ENCODE data around the gene PLCH2. TPM values are rescaled to one million over a fixed set of nuclear protein-coding genes. Genes with fewer than 3 reads are reported as not detected.
A peak's percentile ranks its signal among the peaks of the same experiment; 100 is the strongest.

The PLCH2 gene
- total RNA-seq, 1 donor from 2014 or later, result not detected

DNA sequence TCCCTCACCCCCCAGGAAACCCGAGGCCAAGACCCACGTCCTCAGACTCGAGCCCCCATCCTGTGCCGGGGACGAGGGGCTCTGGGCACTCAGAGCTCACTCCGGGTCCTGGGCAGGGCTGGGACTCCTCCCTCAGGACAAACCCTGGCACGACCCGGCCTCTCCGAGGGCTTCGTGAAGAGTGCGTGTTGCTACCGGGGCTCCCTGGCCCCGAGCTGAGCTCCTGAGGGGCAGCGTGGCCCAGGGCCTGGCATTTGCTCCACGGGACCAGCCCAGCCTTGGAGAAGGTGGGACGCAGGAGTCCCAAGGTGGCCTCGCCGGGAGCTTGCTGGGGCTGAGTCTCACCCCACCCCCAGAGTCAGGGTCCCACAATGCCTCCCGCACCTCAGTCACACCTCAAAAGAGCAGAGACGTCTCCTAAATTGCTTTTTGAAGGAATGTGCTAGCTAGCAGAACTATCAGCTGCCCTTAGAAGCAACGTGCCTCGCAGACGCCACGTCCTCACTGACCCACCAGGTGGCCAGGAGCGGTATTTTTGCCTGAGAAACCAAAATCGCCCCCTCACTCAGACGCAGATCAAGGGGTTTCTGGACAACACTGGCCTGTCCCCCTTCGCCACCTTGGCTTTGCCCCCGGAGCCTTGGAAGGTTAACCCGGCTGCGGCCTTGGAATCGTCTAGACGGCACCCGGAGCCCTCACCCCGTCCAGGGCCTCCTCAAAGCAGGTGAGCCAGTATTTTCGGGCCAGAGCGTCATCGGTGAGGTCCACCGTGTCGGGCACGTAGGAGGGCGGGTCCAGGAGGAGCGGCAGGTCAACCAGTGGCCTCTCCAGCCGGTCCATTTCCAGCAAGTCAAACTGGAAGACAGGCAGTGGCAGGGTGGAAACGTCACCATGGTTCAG, 39.0 kb downstream of the PLCH2 start:
- no peak for DNase-seq (ENCODE audit: low spot score, unreplicated experiment)

DNA sequence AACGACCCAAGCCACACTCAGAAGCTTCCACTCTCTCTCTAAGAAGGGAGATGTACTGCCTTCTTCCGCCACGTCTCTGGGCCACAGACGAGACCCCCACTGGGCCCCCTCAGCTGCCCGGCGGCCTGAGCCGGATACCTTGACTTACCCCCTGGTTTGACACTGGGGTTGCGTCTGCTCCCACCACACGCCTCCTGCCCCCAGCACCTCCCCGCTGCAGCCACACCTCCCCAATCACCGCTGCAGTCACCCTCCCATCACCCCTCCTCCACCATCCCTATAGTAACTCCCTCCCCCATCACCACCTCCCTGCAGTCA, 39.6 kb downstream of the PLCH2 start:
- Mint-ChIP-seq H3K4me3 (ENCODE audit: low read depth) (no peak overlapping the region), H3K27ac (no peak overlapping the region), H3K4me1 (ENCODE audit: low read depth) (no peaks in the 10 kb centered on the region), H3K9me3 (ENCODE audit: low read depth) (no peaks in the 10 kb centered on the region), H3K27me3 (no peaks in the 10 kb centered on the region), H3K36me3 (ENCODE audit: insufficient read depth) (peaks cover 6% of the 10 kb centered on the region)
- DNase-seq (ENCODE audit: low spot score, unreplicated experiment), result no peak
- TF ChIP-seq, protein P1, sequence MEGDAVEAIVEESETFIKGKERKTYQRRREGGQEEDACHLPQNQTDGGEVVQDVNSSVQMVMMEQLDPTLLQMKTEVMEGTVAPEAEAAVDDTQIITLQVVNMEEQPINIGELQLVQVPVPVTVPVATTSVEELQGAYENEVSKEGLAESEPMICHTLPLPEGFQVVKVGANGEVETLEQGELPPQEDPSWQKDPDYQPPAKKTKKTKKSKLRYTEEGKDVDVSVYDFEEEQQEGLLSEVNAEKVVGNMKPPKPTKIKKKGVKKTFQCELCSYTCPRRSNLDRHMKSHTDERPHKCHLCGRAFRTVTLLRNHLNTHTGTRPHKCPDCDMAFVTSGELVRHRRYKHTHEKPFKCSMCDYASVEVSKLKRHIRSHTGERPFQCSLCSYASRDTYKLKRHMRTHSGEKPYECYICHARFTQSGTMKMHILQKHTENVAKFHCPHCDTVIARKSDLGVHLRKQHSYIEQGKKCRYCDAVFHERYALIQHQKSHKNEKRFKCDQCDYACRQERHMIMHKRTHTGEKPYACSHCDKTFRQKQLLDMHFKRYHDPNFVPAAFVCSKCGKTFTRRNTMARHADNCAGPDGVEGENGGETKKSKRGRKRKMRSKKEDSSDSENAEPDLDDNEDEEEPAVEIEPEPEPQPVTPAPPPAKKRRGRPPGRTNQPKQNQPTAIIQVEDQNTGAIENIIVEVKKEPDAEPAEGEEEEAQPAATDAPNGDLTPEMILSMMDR (IDR thresholded peaks at IDR 0.05; ENCODE audit: unreplicated experiment), result no peak

More for the DNA sequence above, 39.0 kb downstream of the PLCH2 start:
- Mint-ChIP-seq H3K27ac (no peak overlapping the region), H3K36me3 (ENCODE audit: insufficient read depth) (peaks cover 5% of the 10 kb centered on the region), H3K4me3 (ENCODE audit: low read depth) (no peak overlapping the region), H3K4me1 (ENCODE audit: low read depth) (no peaks in the 10 kb centered on the region), H3K9me3 (ENCODE audit: low read depth) (no peaks in the 10 kb centered on the region), H3K27me3 (no peaks in the 10 kb centered on the region)
- TF ChIP-seq, protein P1 (IDR thresholded peaks at IDR 0.05; ENCODE audit: unreplicated experiment), result peak; percentile 25

DNA sequence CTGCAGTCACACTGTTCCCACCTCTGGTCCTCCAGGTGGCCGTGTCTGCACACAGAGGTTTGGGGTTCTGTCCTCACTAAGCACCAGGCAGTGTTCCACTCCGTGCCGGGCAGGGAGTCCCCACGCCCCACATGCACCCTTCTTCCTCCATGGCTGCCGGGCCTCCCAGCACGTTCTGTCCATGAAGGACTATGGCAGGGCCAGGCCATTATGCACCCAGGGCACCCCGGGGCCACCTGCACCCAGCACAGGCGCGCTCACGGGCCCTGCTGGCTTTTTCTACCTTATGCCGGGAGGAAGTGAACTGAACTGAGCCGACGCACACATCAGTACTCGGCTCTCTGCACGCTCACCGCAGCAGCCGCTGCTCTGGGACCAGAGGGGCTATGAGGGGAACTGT, 40.0 kb downstream of the PLCH2 start:
- no peak for DNase-seq (ENCODE audit: low spot score, unreplicated experiment)
- no peaks in the 10 kb centered on the region for H3K4me1 Mint-ChIP-seq (ENCODE audit: low read depth)
- H3K9me3 Mint-ChIP-seq (ENCODE audit: low read depth), result no peaks in the 10 kb centered on the region
- no peak overlapping the region for H3K4me3 Mint-ChIP-seq (ENCODE audit: low read depth)
- peaks cover 6% of the 10 kb centered on the region for H3K36me3 Mint-ChIP-seq (ENCODE audit: insufficient read depth)
- TF ChIP-seq, protein P1 (IDR thresholded peaks at IDR 0.05; ENCODE audit: unreplicated experiment), result no peak
- no peaks in the 10 kb centered on the region for H3K27me3 Mint-ChIP-seq
- H3K27ac Mint-ChIP-seq, result no peak overlapping the region

DNA sequence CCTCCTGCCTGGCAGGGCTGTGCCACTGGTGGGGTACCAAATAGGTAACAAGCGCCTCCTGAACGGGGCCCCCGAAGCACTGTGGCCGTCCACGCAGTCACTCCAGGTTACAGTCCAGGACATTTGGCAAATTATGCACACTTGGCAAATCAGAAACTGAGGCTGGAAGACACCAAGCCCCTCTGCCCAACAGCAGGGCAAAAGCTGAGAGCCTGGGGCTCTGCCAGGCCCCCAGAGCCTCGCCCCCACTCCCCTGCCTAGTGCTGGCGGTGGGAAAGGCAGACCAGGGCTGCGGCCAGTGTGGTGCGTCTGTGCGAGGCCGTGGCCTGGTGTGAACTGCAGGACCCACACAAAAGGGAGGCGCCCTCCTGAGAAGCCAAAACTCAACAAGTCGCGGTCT, 40.9 kb downstream of the PLCH2 start:
- TF ChIP-seq, protein P1 (IDR thresholded peaks at IDR 0.05; ENCODE audit: unreplicated experiment), result no peak
- H3K9me3 Mint-ChIP-seq (ENCODE audit: low read depth), result no peaks in the 10 kb centered on the region
- no peaks in the 10 kb centered on the region for H3K4me1 Mint-ChIP-seq (ENCODE audit: low read depth)
- peaks cover 3% of the 10 kb centered on the region for H3K36me3 Mint-ChIP-seq (ENCODE audit: insufficient read depth)
- DNase-seq (ENCODE audit: low spot score, unreplicated experiment), result no peak
- no peak overlapping the region for H3K4me3 Mint-ChIP-seq (ENCODE audit: low read depth)
- no peak overlapping the region for H3K27ac Mint-ChIP-seq
- no peaks in the 10 kb centered on the region for H3K27me3 Mint-ChIP-seq

DNA sequence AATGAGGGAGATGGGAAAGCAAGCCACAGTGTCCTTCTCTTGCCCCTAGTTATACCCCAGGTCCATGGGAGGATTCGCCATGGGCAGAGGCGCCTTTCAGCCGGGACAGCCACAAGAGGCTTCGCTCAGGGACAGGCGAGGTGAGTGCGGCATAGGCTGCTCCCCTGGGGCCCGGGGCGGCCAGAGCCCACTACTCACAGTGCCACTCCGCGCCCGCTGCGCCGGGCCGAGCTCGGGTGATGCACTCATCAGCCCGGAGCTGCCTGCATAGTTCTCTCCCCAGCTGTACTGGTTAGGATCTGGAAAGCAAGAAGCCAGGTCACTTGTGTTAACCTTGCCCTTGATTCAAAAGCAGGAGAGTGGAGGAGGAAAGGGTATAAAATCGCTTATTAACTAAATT, 41.9 kb downstream of the PLCH2 start:
- H3K27me3 Mint-ChIP-seq, result no peaks in the 10 kb centered on the region
- H3K27ac Mint-ChIP-seq, result no peak overlapping the region
- TF ChIP-seq, protein P1 (IDR thresholded peaks at IDR 0.05; ENCODE audit: unreplicated experiment), result no peak
- no peak for DNase-seq (ENCODE audit: low spot score, unreplicated experiment)
- H3K36me3 Mint-ChIP-seq (ENCODE audit: insufficient read depth), result peaks cover 3% of the 10 kb centered on the region
- no peak overlapping the region for H3K4me3 Mint-ChIP-seq (ENCODE audit: low read depth)
- no peaks in the 10 kb centered on the region for H3K9me3 Mint-ChIP-seq (ENCODE audit: low read depth)
- no peaks in the 10 kb centered on the region for H3K4me1 Mint-ChIP-seq (ENCODE audit: low read depth)

Data from progenitor cell of endocrine pancreas (in vitro differentiated cells).